Breast epithelium (tissue), 4 donors: Measurements from ENCODE around the gene HS3ST1. TPM values are rescaled to one million over a fixed set of nuclear protein-coding genes. Genes with fewer than 3 reads are reported as not detected.

Experiments used
- DNase-seq, 2 donors: peaks; one replicate each; pipeline ENCODE4 v3.0.0-alpha.2; 2019; ENCODE audit warnings: low spot score in 2 of 2
- H3K27ac ChIP-seq, 2 donors: fragments of 200-600 bp; sonication (generic) in 1 of 2; one replicate each; pipeline ENCODE4 v1.5.1; 2016 to 2019; ENCODE audit warnings: mild to moderate bottlenecking in 1 of 2
- H3K27me3 ChIP-seq, 2 donors: fragments of 200-600 bp; sonication (generic) in 1 of 2; one replicate each; pipeline versions ENCODE4 v1.5.1 to v1.6.0; 2017 to 2019; ENCODE audit warnings: control low read depth in 1 of 2, mild to moderate bottlenecking in 1 of 2
- H3K36me3 ChIP-seq: fragments of 200-600 bp; one replicate; pipeline ENCODE4 v1.5.1; 2019
- H3K4me1 ChIP-seq, 2 donors: fragments of 200-600 bp; sonication (generic); one replicate each; pipeline ENCODE4 v1.5.1; 2016 to 2019; ENCODE audit warnings: control low read depth in 1 of 2
- H3K4me3 ChIP-seq, 3 donors: fragments of 200-600 bp; sonication (generic); 1 replicate in 2 of 3; 2 replicates in 1 of 3; pipeline ENCODE4 v1.5.1; 2016 to 2019; ENCODE audit warnings: mild to moderate bottlenecking in 3 of 3, moderate library complexity in 2 of 3
- H3K9me3 ChIP-seq, 2 donors: fragments of 200-600 bp; sonication (generic) in 1 of 2; one replicate each; pipeline ENCODE4 v1.5.1; 2016 to 2019; ENCODE audit warnings: control low read depth in 1 of 2
- POLR2A ChIP-seq: fragments of 450-650 bp; IDR thresholded peaks from one replicate; pipeline ENCODE4 v1.6.1; 2016; ENCODE audit warnings: antibody characterized with exemption, mild to moderate bottlenecking, moderate library complexity
- POLR2AphosphoS5 ChIP-seq, 3 donors: sonication (generic); formaldehyde crosslinking; IDR thresholded peaks; one replicate each; pipeline ENCODE4 v1.6.1; 2017; ENCODE audit warnings: antibody characterized with exemption in 3 of 3
- intact Hi-C: fragments of 100-400 bp; cut with DNase I; formaldehyde crosslinking; loops from one replicate; pipeline ENCODE4 v1.15.1; 2023; ENCODE audit warnings: low total_unique reads
- total RNA-seq, 3 donors: library from RNA; depleted of rRNA; stranded (reverse); fragments of >200 nt; gene quantifications; one replicate each; pipeline ENCODE4 v1.1.0, GENCODE V29; 2016
- TF ChIP-seq, protein P1 (sequence below), 3 donors: fragments of 450-650 bp; IDR thresholded peaks; one replicate each; pipeline ENCODE4 v1.5.1; 2016 to 2017; ENCODE audit warnings: antibody characterized with exemption in 3 of 3, mild to moderate bottlenecking in 3 of 3, moderate library complexity in 3 of 3

The HS3ST1 gene
- total RNA-seq, 3 donors from 2014 or later: 1.6 to 3.8 (median 3.6) TPM

GRCh38 chr4:11408233-11408967, 20.3 kb downstream of the HS3ST1 start:
- intact Hi-C loops: no loop called here
- no peaks in the 10 kb centered on the region for H3K4me1 ChIP-seq
- TF ChIP-seq, protein P1, sequence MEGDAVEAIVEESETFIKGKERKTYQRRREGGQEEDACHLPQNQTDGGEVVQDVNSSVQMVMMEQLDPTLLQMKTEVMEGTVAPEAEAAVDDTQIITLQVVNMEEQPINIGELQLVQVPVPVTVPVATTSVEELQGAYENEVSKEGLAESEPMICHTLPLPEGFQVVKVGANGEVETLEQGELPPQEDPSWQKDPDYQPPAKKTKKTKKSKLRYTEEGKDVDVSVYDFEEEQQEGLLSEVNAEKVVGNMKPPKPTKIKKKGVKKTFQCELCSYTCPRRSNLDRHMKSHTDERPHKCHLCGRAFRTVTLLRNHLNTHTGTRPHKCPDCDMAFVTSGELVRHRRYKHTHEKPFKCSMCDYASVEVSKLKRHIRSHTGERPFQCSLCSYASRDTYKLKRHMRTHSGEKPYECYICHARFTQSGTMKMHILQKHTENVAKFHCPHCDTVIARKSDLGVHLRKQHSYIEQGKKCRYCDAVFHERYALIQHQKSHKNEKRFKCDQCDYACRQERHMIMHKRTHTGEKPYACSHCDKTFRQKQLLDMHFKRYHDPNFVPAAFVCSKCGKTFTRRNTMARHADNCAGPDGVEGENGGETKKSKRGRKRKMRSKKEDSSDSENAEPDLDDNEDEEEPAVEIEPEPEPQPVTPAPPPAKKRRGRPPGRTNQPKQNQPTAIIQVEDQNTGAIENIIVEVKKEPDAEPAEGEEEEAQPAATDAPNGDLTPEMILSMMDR (IDR thresholded peaks at IDR 0.05): no peak
- TF ChIP-seq POLR2A: no peak
- TF ChIP-seq POLR2AphosphoS5 (IDR thresholded peaks at IDR 0.05): no peak
- no peak overlapping the region for H3K27ac ChIP-seq
- H3K36me3 ChIP-seq: no peaks in the 10 kb centered on the region
- H3K9me3 ChIP-seq: no peaks in the 10 kb centered on the region
- H3K27me3 ChIP-seq: no peaks in the 10 kb centered on the region
- H3K4me3 ChIP-seq: no peak overlapping the region
- no peak for DNase-seq

GRCh38 chr4:11407551-11407950, 21.1 kb downstream of the HS3ST1 start:
- no peaks in the 10 kb centered on the region for H3K4me1 ChIP-seq
- no peak overlapping the region for H3K4me3 ChIP-seq
- no peak overlapping the region for H3K27ac ChIP-seq
- no peak for DNase-seq
- intact Hi-C loops: no loop called here
- no peaks in the 10 kb centered on the region for H3K36me3 ChIP-seq
- no peaks in the 10 kb centered on the region for H3K9me3 ChIP-seq
- no peak for TF ChIP-seq POLR2AphosphoS5 (IDR thresholded peaks at IDR 0.05)
- TF ChIP-seq, protein P1 (IDR thresholded peaks at IDR 0.05): no peak
- TF ChIP-seq POLR2A: no peak
- no peaks in the 10 kb centered on the region for H3K27me3 ChIP-seq

DNA sequence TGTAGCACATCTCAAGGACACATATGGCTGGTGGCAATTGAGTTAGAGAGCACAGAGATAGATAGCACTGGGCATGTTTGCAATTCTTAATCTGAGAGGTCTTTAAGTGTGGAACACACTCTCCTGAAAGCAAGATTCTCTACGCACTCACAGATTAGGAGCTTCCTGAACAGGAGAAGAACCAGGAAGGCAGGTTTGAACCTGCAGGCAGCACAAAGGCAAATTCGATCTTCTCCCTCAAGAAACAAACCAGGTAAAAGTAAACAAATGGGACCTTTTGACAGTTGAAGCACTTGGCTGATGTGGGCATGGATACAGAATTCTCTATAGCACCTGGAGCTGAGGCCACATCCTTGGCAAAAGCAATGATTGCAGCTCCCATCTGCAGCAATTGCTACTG, 24.3 kb downstream of the HS3ST1 start:
- intact Hi-C loops: no loop called here
- Histone ChIP-seq H3K27ac (no peak overlapping the region), H3K9me3 (no peaks in the 10 kb centered on the region), H3K4me1 (no peaks in the 10 kb centered on the region), H3K4me3 (no peak overlapping the region), H3K27me3 (no peaks in the 10 kb centered on the region), H3K36me3 (peaks cover 4% of the 10 kb centered on the region)
- TF ChIP-seq POLR2AphosphoS5 (IDR thresholded peaks at IDR 0.05): no peak
- TF ChIP-seq, protein P1 (IDR thresholded peaks at IDR 0.05): no peak
- TF ChIP-seq POLR2A: no peak
- DNase-seq: no peak

DNA sequence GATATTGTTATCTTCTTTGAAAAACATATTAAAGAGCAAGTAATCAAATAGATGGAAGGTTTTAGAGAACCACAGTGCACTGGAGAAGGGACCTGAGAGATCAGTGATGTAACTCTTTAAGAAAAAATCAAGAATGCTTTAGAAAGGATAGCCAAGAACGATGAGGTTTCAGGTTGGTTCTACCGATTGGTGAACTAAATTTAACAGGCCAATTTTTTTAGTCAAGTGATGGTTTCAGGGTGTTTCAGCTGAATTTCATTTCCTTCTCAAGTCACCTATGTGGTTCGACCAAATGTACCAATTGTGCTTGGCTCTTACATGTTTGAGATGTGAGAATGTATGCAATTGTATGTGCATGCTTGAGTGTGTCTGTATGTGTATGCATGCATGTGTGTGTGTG, 26.5 kb downstream of the HS3ST1 start:
- Histone ChIP-seq H3K9me3 (no peaks in the 10 kb centered on the region), H3K27me3 (no peaks in the 10 kb centered on the region), H3K36me3 (peaks cover 8% of the 10 kb centered on the region), H3K27ac (no peak overlapping the region), H3K4me1 (no peaks in the 10 kb centered on the region), H3K4me3 (no peak overlapping the region)
- intact Hi-C loops: no loop called here
- TF ChIP-seq POLR2AphosphoS5 (IDR thresholded peaks at IDR 0.05) (no peak), POLR2A (no peak)
- TF ChIP-seq, protein P1 (IDR thresholded peaks at IDR 0.05): no peak
- DNase-seq: no peak

GRCh38 chr4:11399461-11399971, 29.2 kb downstream of the HS3ST1 start:
- H3K27ac ChIP-seq: no peak overlapping the region
- H3K4me3 ChIP-seq: no peak overlapping the region
- no peak for DNase-seq
- H3K27me3 ChIP-seq: no peaks in the 10 kb centered on the region
- intact Hi-C loops: no loop called here
- H3K4me1 ChIP-seq: no peaks in the 10 kb centered on the region
- H3K9me3 ChIP-seq: no peaks in the 10 kb centered on the region
- TF ChIP-seq, protein P1 (IDR thresholded peaks at IDR 0.05): no peak
- TF ChIP-seq POLR2A (no peak), POLR2AphosphoS5 (IDR thresholded peaks at IDR 0.05) (no peak)
- H3K36me3 ChIP-seq: peaks cover 8% of the 10 kb centered on the region
